Measurements from ENCODE around the gene DNAH9.

Gene DNAH9

DNA sequence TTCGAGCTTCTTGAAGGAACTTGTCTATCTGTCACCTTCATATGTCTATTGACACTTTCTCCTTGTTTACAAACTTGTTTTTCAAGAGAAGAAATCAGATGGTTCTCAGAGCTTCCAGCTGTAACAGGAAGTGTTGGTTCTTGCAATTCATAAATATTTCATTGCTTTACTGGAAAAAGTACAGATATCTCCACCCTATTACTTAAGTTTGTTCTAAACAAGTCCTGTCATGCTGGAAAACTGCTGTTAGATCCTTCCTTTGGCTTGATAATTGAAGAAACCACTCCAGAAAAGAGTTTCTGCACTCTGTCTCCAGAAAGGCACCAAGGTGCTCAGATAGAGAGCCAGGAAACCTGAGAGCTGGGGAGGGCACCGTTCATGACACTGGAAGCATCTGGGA lies 181.6 kb downstream of the DNAH9 start:
- no peak for DNase-seq

DNA sequence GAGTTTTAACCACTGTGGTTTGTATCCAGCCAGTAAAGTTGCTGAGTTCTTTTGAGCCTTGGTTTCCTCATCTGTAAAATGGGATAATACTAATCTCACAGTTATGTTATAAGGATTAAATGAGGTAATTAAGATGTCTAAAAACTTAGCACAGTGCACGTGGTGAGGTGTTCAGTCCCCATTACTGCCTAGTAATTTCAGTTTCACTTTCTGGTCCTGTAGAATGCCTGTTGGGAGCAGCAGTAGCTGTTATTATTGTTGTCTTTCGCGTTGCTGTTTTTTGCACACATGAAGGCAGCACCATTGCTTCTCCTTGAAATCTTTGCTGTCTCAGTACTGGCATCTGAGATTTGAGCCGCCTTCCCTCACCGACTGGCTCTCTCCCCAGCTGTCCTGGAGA lies 182.4 kb downstream of the DNAH9 start:
- no peak for DNase-seq

DNA sequence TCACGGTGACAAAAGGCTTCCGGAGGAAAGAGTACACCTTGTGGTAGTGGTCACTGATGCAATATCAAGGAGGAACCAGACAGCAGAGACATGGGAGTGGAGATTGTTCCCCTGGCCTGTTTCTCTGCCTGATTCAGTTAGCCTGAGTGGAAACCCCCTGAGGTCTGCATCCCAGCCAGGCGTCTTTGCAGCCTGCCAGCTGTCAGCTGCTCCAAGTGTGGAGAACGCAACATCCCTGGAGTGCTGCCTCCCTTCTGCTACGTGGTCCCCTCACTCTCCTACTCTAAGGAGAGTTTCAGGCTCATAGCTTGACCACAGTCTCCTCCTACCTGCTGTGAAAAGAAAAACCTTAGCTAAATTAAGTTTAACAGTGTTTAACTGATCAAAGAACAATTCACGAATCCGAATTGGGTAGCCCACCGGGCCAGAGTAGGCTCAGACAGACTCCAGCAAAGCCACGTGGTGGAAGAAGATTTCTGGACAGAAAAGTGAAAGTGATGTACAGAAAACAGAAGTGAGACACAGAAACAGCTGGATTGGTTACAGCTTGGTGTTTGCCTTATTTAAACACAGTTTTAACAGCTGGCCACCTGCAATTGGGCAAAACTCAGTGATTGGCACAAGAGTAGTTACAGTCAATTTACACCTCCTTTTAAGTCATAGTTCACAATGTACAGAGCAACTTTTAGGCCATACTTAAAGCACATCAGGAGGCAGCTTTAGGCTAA lies 188.6 kb downstream of the DNAH9 start:
- DNase-seq, result no peak

DNA sequence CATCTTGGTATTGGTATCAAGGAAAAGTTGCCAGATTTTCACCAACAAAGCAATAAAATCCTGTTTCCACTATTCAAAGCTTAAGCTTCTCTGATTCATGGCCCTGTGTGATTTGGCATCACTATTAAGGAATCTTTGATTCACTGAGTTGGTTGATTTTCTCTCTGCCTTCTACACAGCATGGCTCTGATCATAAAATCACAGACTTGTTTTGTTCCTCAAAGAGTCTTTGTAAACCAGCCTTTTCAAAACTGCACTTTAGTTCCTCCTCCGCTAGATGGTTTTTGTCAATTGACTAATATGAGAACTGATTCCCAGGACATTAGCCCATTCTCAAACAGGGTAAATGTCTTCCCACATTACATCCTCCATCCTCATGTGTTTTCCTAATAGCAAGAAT lies 197.6 kb downstream of the DNAH9 start:
- DNase-seq, result no peak

- DNase-seq, result no peak
These were observed 199.5 kb downstream of the DNAH9 start for GRCh38 chr17:11797803-11798202.

GRCh38 chr17:11803231-11803969 lies 205.1 kb downstream of the DNAH9 start:
- no peak for DNase-seq

DNA sequence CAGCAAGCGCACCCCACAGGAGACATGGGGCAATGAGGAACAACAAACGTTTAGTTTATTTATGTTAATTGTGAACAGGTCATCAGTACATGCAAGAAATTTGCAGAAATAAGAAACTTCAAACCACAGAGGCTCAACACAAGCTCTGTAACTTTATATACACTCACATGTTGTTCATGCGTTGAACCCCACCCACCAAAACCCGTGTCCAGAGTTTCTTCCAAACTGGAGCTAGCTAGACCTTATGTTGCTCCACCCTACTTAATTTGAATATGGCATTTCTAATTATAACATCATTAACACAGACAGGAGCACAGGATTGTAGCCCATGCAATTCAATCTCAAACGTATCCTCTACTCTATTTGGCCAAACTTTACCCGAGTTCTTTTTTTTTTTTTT lies 206.9 kb downstream of the DNAH9 start:
- DNase-seq, result no peak

DNA sequence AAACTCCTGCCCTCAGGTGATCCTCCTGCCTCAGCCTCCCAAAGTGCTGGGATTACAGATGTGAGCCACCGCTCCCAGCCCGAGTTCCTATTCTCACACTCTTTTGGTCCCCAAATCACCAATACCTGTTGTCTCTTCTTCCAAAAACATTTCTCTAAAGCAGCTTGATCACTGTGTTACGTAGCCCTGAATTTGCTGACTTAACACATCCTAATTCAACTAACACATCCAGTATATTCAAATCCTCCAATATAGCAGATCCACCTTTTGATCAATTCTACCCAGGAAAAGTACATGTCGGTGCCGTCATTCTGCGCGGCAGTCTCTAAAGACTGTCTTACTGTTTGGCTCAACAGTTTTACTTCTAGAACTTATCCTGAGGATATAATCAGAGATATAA lies 207.7 kb downstream of the DNAH9 start:
- no peak for DNase-seq

GRCh38 chr17:11807606-11808005 lies 209.3 kb downstream of the DNAH9 start:
- DNase-seq, result no peak

GRCh38 chr17:11813278-11813677 lies 215.0 kb downstream of the DNAH9 start:
- DNase-seq, result no peak

- no peak for DNase-seq
These were observed 215.6 kb downstream of the DNAH9 start for GRCh38 chr17:11813871-11814270.

DNA sequence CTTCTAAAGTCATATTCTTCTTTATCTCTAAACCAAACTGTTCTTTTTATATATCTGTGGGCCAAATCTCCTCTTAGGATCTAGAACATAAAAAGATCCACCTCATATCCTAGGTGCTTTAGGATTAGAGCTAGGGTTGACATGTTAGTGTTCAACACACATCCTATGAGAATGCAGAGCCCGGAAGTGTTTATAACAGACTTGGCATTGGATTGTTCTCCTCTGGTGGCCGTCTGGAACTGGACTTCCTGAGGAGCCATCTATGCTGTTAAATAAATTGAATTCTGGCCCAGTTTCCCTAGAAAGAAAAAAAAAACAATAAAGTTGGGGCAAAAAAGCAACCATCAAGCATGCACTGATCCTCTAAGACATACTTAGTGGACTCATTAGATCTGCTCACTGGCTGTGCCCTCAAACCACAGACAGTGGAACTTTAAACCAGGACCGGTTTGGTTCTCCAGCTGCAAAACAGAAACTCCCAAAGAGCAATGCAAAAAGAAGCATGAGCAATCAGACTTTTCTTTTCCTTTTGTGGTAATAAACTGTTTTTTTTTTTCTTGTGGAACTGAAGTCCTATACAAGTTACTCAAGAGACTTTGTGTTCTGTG lies 216.5 kb downstream of the DNAH9 start:
- DNase-seq, result no peak

GRCh38 chr17:11816409-11816808 lies 218.1 kb downstream of the DNAH9 start:
- no peak for DNase-seq

- DNase-seq, result no peak
These were observed 225.6 kb downstream of the DNAH9 start for GRCh38 chr17:11823862-11824261.

GRCh38 chr17:11825572-11826209 lies 227.4 kb downstream of the DNAH9 start:
- no peak for DNase-seq

GRCh38 chr17:11832401-11833137 lies 234.3 kb downstream of the DNAH9 start:
- DNase-seq, result no peak

GRCh38 chr17:11836508-11836907 lies 238.2 kb downstream of the DNAH9 start:
- DNase-seq, result no peak

DNA sequence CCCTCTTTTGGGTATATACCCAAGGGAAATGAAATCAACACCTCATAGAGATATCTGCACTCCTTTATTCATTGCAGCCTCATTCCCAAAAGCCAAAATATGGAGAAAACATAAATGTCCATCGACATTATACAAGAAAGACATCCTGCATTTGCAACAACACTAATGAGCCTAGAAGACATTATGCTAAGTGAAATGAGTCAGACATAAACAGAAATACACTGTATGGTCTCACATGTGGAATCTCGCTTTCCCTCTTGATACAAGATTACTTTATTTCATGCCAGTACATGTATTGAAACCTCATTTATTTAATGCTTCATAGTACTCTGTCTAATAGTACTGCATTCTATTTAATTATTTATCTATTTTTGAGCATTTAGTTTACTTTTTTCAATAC lies 241.8 kb downstream of the DNAH9 start:
- DNase-seq, result no peak

DNA sequence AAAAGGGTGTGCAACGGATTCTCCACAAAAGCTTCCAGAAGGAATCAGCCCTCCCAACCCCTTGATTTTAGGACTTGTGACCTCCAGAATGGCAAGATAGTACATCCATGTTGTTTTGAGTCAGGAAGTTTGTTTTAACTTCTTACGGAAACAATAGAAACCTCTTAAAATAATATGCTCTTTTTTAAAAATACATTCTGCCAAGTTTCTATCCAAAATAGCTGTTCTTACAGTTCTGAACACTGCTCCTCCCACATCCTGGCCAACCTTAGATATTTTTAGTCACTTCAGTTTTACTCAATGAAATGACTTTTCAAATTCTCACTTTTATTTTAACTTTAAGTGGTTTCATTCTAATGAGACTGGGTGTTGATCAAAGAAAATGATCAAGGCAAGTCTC lies 242.6 kb downstream of the DNAH9 start:
- no peak for DNase-seq

DNA sequence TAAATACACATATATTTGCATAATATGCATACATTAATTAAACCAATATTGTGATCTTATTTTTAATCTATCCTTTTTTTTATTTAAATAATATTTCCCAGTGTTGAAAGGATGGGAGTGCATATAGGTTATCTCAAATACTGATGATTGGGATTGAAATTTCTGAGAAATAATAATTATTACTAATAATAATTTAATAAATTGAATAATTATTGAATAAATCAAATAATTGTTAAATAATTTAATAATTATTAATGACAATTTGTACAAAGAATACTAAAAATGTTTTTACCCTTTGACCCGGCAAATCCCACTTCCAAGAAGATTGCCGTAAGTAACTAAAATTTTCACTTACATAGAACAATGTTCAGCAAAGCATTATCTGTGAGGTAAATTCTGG lies 250.1 kb downstream of the DNAH9 start:
- no peak for DNase-seq

- no peak for DNase-seq
These were observed 254.0 kb downstream of the DNAH9 start for GRCh38 chr17:11852231-11852630.

GRCh38 chr17:11852912-11853311 lies 254.6 kb downstream of the DNAH9 start:
- DNase-seq, result no peak

Measured in activated naive CD4-positive, alpha-beta T cell (primary cell).